Right ventricle myocardium inferior (tissue), 1 donor: Measurements from ENCODE around the gene PLCG1. TPM values are rescaled to one million over a fixed set of nuclear protein-coding genes. Genes with fewer than 3 reads are reported as not detected.

ENCODE experiments used
- ATAC-seq: fragments of 200-7000 bp; cut with Tn5 transposase; one replicate; pipeline ENCODE4 v1.9.1; 2020; ENCODE audit warnings: mild to moderate bottlenecking, moderate library complexity
- DNase-seq: peaks from one replicate; pipeline ENCODE4 v3.0.0; 2021; ENCODE audit errors: missing footprints
- intact Hi-C: fragments of 100-400 bp; cut with DNase I; formaldehyde crosslinking; loops from one replicate; pipeline ENCODE4 v1.11.0; 2022
- total RNA-seq: library from RNA; stranded (reverse); fragmentation: NEBNext Ultra II Directional; extraction: Animal tissue kit (Norgen Biotek cat#: 25700); gene quantifications from one replicate; pipeline ENCODE4 v1.2.1, GENCODE V29; 2021
- donor health status: DM: no; HTN: yes; CAD: no; lungs with severe emphysema.

The PLCG1 gene
- total RNA-seq, 1 donor from 2014 or later = 43.4 TPM

DNA sequence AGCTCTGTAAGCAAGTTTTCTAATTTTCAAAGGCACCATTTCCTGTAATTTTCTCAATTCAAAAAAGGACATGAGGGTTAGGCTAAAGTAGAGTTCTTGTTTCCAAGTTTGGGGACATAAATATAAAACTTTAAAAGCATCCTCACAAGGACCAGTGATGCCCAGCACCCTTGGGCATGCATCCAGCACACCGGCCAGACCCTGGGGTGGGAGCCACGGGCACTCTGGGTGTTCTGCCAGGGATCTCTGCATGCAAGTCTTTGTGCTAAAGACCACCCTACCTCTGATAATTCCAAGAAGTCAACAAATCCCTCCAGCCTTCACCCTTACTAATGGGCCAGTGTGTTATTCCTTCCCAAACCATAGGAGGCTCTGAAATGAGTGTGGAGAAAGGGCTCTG is 46.5 kb downstream of the PLCG1 start:
- ATAC-seq (no peak), DNase-seq (no peak)
- intact Hi-C loops = no loop called here

DNA sequence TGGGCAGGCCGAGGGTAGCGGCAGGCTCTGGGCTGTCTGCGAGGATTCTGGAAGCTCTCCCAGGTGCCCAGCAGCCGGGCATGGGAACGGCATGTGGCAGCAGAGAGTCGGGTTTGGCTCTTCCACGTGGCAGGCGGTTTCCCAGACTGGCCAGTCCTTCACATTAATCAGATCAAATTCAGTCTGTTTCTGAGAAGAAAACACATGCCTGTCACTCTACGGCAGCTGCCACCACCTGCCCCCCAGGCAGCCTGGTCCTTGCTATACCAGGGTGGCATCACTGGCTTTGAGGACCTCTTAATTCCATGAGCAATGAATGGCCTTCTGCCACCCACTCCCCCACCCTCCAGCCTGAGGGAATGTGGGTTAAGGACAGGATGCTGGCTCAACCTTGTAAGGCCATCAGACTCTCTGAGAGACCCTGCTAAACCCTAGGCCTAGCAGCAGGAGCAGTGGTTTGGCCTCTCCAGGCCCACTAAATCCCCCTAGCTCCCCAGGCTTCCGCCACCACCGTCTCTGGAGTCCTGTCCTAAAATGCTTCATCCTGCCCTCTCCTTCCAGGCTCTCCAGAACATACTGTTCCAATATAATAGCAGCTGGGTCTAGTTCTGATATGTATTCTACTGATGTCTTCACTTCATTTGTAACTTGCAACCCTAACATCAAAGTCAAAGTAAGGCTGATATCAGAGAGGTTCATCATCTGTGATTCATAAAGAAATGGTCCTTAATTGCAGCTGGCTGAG is 47.8 kb downstream of the PLCG1 start:
- DNase-seq = no peak
- peak; percentile 47 for ATAC-seq
- intact Hi-C loops = no loop called here

DNA sequence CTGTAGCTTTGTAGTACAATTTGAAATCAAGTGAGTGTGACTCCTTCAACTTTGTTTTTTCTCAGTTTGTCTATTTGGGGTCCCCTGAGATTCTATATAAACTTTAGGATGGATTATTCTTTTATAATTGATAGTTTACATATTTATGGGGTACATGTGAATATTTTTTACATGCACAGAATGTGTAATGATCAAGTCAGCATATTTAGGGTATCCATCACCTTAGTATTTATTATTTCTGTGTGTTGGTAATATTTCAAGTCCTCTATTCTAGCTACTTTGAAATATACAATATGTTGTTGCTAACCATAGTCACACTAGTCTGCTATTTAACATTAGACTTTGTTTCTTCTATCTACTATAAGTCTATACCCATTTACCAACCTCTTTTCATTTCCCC is 50.3 kb downstream of the PLCG1 start:
- intact Hi-C loops = no loop called here
- DNase-seq (no peak), ATAC-seq (no peak)

DNA sequence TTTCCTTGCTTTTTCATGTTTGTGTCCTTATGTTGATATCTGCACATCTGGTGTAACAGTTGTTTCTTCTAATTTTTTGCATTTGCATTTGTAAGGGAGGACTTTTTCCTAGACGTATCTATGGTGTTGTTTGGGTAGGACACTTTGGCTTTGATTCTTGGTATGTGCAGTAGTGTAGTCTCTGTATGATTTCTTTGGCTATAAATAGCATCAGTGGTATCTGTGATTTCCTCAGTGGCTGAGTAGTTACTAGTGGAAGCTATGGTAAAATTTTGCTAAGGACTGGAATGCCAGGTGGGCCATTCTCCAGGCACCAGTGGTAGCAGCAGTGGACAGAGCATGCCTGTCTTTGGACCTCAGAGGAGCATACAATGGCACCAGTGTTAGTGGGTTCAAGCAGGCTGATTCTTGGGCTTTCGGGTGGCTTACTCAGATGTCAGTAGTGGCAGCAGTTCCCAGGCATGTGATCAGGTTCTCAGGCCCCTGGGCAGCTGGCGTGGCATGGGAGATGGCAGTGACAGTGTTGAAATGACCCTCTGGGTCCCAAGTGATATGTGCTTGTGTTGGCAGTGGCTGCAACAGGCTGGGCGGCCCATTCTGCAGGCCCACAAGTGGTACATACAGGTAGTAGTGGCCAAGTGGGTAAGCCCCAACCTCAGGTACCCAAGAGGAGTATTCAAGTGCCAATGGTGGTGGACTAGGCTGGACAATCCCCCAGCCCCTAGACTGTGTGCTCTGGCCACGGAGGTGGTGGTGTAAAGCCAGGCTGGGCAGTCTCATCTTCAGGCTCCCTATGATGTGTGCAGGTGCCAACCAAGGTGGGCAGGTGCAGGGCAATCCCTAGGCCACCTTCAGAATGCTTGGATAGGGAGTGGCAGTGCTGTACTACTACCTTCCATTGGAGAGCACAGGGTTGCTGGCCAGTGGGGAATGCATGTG is 54.5 kb downstream of the PLCG1 start:
- no peak for DNase-seq
- intact Hi-C loops = no loop called here
- ATAC-seq = no peak

DNA sequence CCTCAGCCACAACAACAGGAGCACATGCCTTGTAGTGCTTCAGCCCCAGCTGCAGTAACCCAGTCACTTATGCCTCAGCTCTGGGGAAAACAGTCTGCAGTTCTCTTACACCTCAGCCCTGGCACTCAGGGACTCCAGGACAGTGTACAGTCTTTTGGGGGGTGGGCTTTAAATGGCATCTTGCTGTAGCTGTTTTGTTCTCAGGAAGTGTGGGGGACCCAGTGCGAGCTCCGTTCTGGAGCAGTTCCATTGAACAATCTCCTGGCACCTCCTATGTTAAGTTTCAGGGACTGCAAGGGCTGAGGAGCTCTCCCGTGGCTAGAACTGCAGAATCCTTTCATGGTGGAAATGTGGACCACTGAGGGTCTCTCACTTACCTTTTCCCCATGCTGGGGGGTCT is 55.2 kb downstream of the PLCG1 start:
- DNase-seq = no peak
- ATAC-seq = no peak
- intact Hi-C loops = no loop called here

DNA sequence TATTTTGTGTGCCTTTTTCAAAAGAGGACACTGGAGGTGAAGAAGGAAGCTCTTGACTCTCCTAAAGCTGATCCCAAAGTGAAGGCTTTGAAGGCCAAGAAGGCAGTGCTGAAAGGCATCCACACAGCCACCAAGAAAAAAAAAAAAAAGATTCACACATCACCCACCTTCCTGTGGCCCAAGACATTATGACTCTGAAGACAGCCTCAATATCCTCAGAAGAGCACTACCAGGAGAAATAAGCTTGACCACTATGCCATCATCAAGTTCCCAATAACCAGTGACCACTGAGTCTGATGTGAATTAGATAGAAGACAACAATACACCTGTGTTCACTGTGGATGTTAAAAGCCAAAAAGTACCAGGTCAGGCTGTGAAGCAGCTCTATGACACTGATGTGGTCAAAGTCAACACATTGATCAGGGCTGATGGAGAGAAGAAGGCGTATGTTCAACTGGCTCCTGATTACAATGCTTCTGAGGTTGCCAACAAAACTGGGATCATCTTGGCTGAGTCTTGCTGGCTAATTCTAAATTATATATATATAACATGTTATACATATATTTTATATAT is 59.4 kb downstream of the PLCG1 start:
- intact Hi-C loops = no loop called here
- DNase-seq (no peak), ATAC-seq (no peak)

DNA sequence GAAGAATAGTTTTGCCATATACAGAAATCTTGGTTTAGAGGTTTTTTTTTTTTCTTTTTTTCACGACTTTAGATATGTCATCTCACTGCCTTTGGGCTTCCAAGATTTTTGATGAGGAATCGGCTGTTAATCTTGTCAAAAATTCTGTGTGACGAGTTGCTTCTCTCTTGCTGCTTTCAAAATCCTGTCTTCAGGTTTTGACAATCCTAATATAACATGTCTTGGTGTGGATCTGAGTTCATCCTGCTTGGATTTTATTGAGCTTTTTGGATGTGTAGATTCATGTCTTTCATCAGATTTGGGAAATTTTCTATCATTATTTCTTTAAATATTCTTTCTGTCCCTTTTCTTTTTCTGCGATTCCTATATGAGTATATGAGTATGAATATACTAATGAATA is 61.1 kb downstream of the PLCG1 start:
- ATAC-seq (no peak), DNase-seq (no peak)
- intact Hi-C loops = no loop called here

DNA sequence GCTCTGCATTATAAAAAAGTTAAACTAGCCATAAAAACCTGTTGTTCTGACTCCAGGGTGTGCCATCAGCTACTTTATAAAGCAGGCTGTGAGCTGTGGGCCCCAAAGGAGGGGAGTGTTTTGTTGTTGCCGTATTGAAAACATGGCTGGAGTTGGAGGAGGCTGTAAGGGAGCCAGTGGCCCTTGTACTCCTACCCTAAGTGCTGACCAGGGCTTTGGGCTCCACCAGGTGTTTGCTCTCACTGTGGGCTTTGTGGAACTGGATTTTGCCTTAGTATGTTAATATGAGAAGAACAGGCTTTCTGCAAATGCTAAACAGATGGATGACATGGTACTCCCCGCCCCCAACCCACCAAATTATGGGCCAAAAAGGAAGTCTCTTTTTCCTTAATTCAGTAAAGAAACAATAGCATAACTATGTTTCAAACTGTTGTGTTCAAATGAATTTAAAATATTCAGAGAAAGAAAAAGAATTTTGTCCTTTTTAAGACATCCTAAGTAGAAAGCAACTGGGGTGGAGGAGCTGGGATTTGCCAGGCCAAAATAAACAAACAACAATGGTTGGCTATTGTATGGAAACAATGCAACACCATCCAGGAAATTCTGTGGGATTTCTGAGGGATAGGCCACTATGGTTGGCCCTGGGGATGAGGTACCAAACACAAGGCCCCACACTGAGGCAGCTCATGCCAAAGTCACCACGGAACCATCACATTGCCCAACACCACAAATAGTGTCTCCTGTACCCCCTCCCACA is 63.3 kb downstream of the PLCG1 start:
- ATAC-seq = no peak
- intact Hi-C loops = no loop called here
- no peak for DNase-seq

DNA sequence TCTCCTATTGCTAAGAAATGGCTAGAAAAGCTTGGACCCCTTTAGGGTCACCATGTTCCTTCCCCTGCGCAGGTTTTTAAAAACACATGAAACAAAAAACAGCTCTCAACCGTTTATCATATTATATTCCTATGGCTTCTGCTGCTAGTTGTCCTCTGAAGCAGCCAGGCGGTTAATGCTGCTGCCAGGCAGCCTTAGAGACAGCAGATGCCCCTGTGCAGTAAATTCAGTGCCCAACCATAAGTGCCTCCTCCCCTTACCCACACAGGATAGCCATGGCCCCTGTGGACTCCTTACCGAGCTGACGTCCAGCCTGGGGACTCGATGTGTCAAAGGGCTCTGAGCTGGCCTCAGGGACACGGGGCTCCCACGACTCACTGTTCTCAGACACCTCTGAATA is 64.4 kb downstream of the PLCG1 start:
- DNase-seq (no peak), ATAC-seq (no peak)
- intact Hi-C loops = no loop called here

DNA sequence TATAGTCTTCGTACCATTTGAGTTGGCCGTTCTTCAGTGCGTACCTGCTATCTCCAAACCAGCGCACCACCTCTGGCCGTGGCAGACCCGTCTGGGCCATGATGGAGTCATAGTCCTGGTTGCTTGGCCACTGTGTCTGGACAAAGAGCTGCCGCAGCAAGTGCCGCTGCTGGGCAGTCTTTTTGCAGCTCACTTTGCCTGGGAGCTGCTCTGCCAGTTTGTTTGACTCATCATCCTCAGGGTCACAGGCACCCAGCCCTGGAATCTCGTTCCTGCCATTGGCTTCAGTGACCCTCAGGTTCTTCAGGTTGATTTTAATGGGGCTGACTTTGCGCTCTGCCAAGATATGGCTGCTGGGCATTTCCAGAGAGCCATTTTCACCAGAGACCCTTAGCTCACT is 65.1 kb downstream of the PLCG1 start:
- no peak for DNase-seq
- intact Hi-C loops = no loop called here
- ATAC-seq = no peak

DNA sequence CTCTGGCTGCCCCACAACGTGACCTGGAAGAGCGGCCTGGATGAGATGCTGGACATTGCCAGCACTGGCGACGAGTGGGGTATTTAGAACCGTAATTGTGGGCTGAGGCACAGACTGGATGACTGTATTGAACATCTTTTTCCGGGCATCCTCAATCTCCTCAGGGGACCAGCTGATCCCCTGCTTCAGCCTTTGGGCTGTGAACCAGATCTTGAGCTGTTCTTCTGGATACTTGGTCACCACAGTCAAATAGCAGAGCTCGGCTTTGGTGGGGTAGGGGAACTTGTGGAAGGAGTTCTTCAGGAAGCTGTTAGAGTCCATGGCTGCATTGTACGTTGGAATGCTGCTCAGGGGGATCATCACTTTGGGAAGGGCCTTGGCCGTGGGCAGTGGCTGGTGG is 66.3 kb downstream of the PLCG1 start:
- intact Hi-C loops = no loop called here
- ATAC-seq (no peak), DNase-seq (no peak)

DNA sequence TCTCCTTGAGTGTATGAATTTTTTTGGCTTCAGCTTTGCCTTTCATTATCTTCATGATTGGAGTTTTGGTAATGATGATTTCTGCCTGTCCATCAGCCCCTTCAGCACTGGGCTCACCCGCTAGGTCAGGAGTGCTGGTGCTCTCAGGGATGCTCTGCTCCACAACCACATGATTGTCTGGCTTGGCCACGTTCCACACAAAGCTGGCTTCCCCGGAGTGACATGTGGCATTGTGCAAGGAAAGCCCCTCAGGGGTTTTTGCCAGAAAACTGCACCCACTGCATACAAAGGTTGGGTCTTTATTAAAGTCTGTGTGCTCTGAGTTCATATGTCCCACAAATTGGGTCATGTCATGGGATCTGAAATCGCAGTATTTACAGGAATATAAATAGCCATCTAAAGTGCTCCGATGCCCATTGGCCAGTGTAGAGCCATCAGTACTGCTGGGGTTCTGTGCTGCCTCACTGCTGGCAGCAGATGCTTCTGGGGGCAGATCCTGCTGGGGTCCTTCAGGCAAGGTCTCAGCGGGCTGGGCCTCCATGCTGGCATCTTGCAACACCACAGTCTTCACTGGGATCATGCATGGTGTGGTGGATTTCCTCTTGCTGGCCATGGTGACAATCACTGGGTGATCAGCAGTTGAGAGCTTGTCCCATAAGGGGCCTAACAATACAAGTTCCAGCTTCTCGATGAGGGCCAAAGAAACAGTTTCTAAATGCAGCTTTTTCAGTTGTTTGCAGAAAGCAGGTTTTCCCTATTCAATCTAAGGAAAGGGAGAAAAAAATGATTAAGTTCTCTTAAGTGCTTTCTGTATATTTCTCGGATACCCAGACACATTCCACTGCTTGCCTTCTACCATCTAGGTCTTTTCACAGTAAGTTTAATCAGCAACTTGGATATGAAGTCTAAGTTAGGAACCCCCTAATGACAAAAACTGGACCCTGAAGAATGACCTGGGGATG is 67.2 kb downstream of the PLCG1 start:
- no peak for ATAC-seq
- intact Hi-C loops = no loop called here
- no peak for DNase-seq

DNA sequence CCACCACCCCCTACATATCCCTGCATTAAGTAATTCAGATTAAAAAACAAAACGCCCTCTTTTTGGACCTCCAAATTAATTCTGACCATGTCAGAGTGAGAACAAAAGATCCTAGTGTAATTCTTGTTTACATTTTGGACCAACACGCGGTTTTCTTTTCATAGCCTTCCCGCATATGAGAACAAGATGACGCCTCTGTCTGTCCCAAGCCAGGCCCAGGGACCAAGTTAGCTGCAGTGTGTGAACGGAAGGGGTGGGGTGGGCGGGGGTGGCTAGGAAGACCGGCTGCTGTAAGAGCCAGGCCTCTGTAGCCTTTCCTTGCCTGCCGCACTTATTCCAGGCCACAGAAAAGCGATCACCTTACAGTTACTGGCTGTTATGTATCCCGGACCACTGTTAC is 68.0 kb downstream of the PLCG1 start:
- ATAC-seq = no peak
- no peak for DNase-seq

DNA sequence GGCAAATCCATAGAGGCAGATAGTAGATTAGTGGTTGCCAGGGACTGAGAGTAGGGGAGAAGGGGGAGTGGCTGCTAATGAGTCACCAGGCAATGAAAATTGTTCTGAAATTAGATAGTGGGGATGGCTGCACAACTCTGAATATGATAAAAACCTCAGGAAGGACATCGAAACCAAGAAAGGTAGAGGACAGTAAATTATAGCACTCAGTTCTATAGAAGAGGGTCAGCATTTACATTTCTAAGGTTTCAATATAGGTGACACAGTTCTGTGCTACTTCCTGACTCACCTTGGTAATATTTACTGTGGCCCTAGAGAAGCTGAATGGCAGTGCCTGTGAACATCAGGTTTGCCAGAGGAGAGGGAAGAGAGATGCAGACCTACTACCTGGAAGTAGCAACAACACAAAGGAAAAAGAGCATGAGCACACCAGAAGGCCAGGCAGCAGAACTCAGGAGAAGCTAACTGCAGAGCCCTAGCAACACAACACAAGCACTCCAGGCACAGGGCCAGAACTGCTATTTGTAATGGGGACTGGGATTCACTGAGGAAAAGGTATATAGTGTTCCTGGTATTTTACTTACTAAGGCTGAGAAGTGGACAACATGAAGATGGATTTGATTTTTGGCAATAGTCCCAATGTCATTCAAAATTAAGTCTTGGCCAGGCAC is 75.9 kb downstream of the PLCG1 start:
- DNase-seq = no peak
- intact Hi-C loops = no loop called here

More for the DNA sequence above, 68.0 kb downstream of the PLCG1 start:
- intact Hi-C loops = no loop called here

DNA sequence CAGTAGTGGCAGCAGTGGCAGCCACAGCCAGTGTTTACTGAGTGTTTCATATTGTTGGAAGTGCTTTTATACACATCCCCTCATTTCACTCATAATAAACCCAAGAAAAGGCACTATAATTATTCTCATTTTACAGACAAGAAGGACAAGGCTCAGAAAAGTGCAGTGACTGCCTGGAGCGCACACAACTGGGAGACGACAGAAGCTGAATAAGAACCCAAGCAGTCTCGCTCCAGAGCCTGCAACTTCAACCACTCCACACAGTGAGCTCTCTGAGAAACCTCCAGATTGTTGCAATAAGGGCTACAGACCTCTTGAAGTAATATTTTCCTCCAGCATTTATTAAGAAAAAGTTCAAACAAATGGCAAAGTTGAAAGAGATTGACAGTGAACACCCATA is 76.9 kb downstream of the PLCG1 start:
- DNase-seq (no peak), ATAC-seq (no peak)
- intact Hi-C loops = no loop called here

More for the DNA sequence above, 75.9 kb downstream of the PLCG1 start:
- ATAC-seq = peak; percentile 72

DNA sequence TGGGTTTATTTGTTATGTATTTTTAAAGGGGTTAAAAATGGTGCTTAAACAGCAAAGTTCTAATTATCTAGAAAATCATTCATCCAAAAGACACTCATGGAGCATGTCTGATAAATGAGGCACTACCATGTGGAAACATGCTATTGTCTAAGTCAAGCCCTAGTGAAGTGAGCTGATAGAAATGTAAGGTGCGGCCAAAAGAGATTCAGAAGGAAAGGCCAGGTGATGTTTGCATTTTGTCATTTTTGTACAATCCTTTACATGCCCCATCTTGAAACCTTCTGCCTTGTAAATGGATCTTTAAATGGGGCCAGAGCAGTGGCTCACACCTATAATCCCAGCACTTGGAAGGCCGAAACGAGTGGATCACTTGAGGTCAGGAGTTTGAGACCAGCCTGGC is 77.3 kb downstream of the PLCG1 start:
- intact Hi-C loops = no loop called here
- ATAC-seq (no peak), DNase-seq (no peak)

DNA sequence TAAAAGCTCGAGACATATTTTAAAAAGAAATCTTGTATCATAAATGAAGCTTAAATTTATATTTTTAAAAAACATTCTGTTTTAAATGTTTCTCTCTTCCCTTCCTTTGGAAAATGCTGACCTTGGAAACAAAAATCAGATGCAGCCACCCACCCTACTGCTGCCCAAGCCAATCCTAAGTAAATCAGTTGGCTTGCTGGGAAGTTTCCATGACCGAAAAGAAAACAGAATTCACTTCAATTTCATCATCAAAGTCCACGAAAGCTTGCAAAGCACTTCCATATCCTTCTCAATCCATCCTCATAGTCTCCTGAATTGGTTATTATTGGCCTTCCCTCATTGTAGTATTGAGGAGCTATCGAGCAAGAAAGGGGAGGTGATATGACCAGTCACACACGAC is 80.1 kb downstream of the PLCG1 start:
- DNase-seq (no peak), ATAC-seq (no peak)
- intact Hi-C loops = no loop called here

DNA sequence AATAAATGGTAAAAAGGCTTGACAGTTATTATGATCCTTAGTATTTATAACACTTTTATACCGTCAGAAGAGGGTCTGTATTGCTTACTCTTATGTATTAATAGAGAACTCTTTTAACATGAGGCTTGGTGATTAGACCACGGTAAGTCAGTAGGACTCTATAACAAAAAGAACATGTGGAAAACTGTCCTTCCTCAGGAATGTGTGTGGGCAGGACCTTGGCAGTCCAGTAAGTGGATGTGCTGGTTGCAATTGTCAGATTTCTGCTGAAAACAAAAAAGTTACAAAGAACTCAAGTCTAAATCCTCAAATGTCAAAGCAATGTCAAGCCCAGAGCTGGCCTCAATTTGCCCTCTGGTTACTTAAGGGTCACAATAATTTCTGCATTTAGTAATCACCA is 81.1 kb downstream of the PLCG1 start:
- DNase-seq (no peak), ATAC-seq (no peak)
- intact Hi-C loops = no loop called here
